Adrenal gland (tissue), 5 donors: ENCODE results near the gene CEACAM8.

ENCODE experiments used
- POLR2A ChIP-seq, 2 donors: fragments of 450-650 bp; IDR thresholded peaks; one replicate each; pipeline ENCODE4 v1.6.1; 2017; ENCODE audit warnings: antibody characterized with exemption in 2 of 2, mild to moderate bottlenecking in 2 of 2, moderate library complexity in 1 of 2
- TF ChIP-seq, protein P1 (sequence below), 6 experiments: fragments of 450-650 bp in 4 of 6; fragments of 200-600 bp in 2 of 6; sonication (generic) in 1 of 6; IDR thresholded peaks; 1 replicate in 5 of 6; 2 replicates in 1 of 6; pipeline versions ENCODE4 v1.5.1 to v1.8.0; 2016 to 2021; ENCODE audit warnings: antibody characterized with exemption in 6 of 6, mild to moderate bottlenecking in 2 of 6, moderate library complexity in 1 of 6
- donor health status: DM: no; HTN: no; CAD: no.

DNA sequence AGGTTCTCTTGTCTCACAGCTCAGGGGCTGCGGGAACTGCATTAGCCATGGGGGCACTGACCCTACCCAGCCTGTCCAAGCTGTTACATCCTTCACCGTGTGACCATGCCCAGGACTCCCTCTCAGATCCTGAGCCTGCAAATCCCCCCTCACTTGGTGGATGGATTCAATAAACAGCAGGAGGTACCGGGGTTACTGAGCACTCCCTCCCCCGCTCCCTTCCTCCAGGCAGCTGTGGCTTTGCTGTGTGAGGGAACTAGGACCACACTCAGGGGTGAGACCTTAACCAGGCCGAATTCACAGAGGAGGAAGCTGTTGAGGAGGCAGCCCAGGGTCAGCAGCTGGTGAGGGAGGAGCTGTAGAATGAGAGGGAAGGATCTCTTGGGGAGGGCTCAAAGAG is 39.4 kb downstream of the CEACAM8 start:
- TF ChIP-seq, protein P1, sequence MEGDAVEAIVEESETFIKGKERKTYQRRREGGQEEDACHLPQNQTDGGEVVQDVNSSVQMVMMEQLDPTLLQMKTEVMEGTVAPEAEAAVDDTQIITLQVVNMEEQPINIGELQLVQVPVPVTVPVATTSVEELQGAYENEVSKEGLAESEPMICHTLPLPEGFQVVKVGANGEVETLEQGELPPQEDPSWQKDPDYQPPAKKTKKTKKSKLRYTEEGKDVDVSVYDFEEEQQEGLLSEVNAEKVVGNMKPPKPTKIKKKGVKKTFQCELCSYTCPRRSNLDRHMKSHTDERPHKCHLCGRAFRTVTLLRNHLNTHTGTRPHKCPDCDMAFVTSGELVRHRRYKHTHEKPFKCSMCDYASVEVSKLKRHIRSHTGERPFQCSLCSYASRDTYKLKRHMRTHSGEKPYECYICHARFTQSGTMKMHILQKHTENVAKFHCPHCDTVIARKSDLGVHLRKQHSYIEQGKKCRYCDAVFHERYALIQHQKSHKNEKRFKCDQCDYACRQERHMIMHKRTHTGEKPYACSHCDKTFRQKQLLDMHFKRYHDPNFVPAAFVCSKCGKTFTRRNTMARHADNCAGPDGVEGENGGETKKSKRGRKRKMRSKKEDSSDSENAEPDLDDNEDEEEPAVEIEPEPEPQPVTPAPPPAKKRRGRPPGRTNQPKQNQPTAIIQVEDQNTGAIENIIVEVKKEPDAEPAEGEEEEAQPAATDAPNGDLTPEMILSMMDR (IDR thresholded peaks at IDR 0.05): no peak
- TF ChIP-seq POLR2A (IDR thresholded peaks at IDR 0.05): no peak
